ENCODE data around the gene LNPEP. TPM values are rescaled to one million over a fixed set of nuclear protein-coding genes. Genes with fewer than 3 reads are reported as not detected.

The LNPEP gene
- total RNA-seq, 3 donors from 2014 or later: 64.6 to 71.2 (median 65.1) TPM

DNA sequence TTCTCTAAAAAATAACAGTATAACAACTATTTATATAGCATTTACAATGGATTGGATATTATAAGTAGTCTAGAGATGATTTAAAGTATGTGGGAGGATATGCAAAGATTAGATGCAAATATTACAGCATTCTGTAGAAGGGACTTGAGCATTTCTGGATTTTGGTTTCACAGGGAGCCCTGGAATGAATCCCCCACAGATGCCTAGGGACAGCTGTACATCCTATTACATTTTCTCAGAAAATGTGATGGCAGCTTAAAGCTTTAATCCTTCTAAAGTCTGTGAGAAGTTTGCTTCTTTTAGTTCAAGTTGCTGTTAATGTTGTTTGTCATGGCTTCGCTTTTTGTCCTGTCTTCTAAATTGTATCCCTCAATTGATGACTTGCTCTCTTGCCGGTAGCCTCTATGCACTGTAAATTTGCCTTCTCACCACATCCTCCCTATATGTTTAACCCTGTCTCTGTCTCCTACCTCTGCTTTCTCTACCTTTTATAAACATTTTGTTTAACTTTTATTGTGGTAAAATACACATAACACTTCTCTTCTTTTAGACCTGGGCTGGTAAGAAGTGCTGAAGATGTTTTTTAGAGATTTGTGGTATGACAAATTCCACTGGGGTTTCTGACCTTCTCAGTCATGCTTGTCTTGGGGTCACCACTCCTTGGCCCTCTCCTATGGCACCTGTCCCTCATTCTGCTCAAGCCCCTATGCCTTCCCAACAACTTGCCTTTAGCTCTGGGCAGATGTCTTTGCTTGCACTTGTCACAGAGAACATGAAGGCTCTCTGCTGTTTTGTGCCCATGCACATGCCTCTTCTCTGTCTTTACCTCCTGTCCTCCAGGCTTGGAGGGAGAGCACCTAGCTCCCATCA is 37.9 kb downstream of the LNPEP start:
- Histone ChIP-seq H3K27ac (no peak overlapping the region), H3K27me3 (no peaks in the 10 kb centered on the region), H3K4me3 (no peak overlapping the region), H3K9me3 (no peaks in the 10 kb centered on the region), H3K4me1 (no peaks in the 10 kb centered on the region), H3K36me3 (no peaks in the 10 kb centered on the region)
- DNase-seq (ENCODE audit: low spot score in 2 of 2): no peak
- TF ChIP-seq POLR2A (IDR thresholded peaks at IDR 0.05) (no peak), POLR2AphosphoS5 (IDR thresholded peaks at IDR 0.05) (no peak)
- TF ChIP-seq, protein P1, sequence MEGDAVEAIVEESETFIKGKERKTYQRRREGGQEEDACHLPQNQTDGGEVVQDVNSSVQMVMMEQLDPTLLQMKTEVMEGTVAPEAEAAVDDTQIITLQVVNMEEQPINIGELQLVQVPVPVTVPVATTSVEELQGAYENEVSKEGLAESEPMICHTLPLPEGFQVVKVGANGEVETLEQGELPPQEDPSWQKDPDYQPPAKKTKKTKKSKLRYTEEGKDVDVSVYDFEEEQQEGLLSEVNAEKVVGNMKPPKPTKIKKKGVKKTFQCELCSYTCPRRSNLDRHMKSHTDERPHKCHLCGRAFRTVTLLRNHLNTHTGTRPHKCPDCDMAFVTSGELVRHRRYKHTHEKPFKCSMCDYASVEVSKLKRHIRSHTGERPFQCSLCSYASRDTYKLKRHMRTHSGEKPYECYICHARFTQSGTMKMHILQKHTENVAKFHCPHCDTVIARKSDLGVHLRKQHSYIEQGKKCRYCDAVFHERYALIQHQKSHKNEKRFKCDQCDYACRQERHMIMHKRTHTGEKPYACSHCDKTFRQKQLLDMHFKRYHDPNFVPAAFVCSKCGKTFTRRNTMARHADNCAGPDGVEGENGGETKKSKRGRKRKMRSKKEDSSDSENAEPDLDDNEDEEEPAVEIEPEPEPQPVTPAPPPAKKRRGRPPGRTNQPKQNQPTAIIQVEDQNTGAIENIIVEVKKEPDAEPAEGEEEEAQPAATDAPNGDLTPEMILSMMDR (IDR thresholded peaks at IDR 0.05): no peak
- intact Hi-C loops (cut with DNase I; ENCODE audit: low total_unique reads): no loop called here

DNA sequence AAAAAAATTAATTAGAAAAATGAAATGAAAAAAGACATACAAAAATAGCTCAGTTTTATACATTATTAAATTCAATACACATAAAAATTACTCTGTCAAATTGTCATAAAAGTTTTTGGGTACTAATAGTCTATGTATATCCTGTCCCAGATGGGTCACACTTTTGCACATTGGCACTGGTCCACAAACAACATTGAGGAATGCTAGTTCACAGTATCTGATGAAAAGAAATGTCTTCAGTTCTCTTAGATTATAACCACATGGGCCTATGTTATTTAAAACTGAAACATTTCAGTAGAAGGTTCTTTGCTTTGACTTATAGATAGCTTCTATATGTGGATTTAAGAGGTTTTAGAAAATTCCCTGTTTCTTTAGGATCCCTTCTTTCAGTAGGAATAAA is 39.8 kb downstream of the LNPEP start:
- DNase-seq (ENCODE audit: low spot score in 2 of 2): no peak
- Histone ChIP-seq H3K27me3 (no peaks in the 10 kb centered on the region), H3K9me3 (no peaks in the 10 kb centered on the region), H3K27ac (no peak overlapping the region), H3K4me1 (no peaks in the 10 kb centered on the region), H3K4me3 (no peak overlapping the region), H3K36me3 (no peaks in the 10 kb centered on the region)
- TF ChIP-seq, protein P1 (IDR thresholded peaks at IDR 0.05): no peak
- TF ChIP-seq POLR2AphosphoS5 (IDR thresholded peaks at IDR 0.05) (no peak), POLR2A (IDR thresholded peaks at IDR 0.05) (no peak)
- intact Hi-C loops (cut with DNase I; ENCODE audit: low total_unique reads): no loop called here

GRCh38 chr5:96977228-96977627 is 41.3 kb downstream of the LNPEP start:
- intact Hi-C loops (cut with DNase I; ENCODE audit: low total_unique reads): no loop called here
- TF ChIP-seq POLR2AphosphoS5 (IDR thresholded peaks at IDR 0.05) (no peak), POLR2A (IDR thresholded peaks at IDR 0.05) (no peak)
- TF ChIP-seq, protein P1 (IDR thresholded peaks at IDR 0.05): no peak
- no peaks in the 10 kb centered on the region for H3K9me3 ChIP-seq
- no peaks in the 10 kb centered on the region for H3K36me3 ChIP-seq
- DNase-seq (ENCODE audit: low spot score in 2 of 2): no peak
- no peaks in the 10 kb centered on the region for H3K4me1 ChIP-seq
- H3K27ac ChIP-seq: no peak overlapping the region
- H3K4me3 ChIP-seq: no peak overlapping the region
- H3K27me3 ChIP-seq: no peaks in the 10 kb centered on the region

GRCh38 chr5:96978812-96979449 is 43.1 kb downstream of the LNPEP start:
- TF ChIP-seq, protein P1 (IDR thresholded peaks at IDR 0.05): no peak
- no peak for TF ChIP-seq POLR2AphosphoS5 (IDR thresholded peaks at IDR 0.05)
- no peak for TF ChIP-seq POLR2A (IDR thresholded peaks at IDR 0.05)
- H3K27ac ChIP-seq: no peak overlapping the region
- H3K9me3 ChIP-seq: no peaks in the 10 kb centered on the region
- no peak overlapping the region for H3K4me3 ChIP-seq
- no peaks in the 10 kb centered on the region for H3K4me1 ChIP-seq
- intact Hi-C loops (cut with DNase I; ENCODE audit: low total_unique reads): no loop called here
- DNase-seq (ENCODE audit: low spot score in 2 of 2): no peak
- no peaks in the 10 kb centered on the region for H3K27me3 ChIP-seq
- H3K36me3 ChIP-seq: no peaks in the 10 kb centered on the region

Measured in breast epithelium (tissue), 4 donors.